SU-DHL-6 (cell line): ENCODE data around the gene GFER.

Experiments used
- H2AFZ ChIP-seq: fragments of 200-600 bp; sonication (generic); 2 replicates; pipeline ENCODE4 v1.6.1; 2014; ENCODE audit warnings: low read depth, mild to moderate bottlenecking, moderate library complexity, mixed read lengths, antibody characterized with exemption, low read length; ENCODE audit not compliant: severe bottlenecking
- H3F3A ChIP-seq: fragments of 200-600 bp; shearing (Covaris generic); 2 replicates; pipeline ENCODE4 v1.6.0; 2016; ENCODE audit warnings: antibody characterized with exemption, mild to moderate bottlenecking; ENCODE audit not compliant: insufficient read depth
- H3K27ac ChIP-seq: fragments of 200-600 bp; sonication (generic); 2 replicates; pipeline ENCODE4 v1.5.1; 2016; ENCODE audit warnings: low read depth, mild to moderate bottlenecking, low read length, moderate library complexity, mixed read lengths
- H3K27me3 ChIP-seq: fragments of 200-600 bp; sonication (generic), shearing (Covaris generic); 2 replicates; pipeline ENCODE4 v1.6.0; 2014; ENCODE audit warnings: mild to moderate bottlenecking, low read length
- H3K36me3 ChIP-seq: fragments of 200-600 bp; sonication (generic); 2 replicates; pipeline ENCODE4 v1.6.1; 2014; ENCODE audit warnings: mild to moderate bottlenecking, low read length, mixed read lengths
- H3K4me2 ChIP-seq: fragments of 300-600, 200-600 bp; shearing (Covaris generic), sonication (generic); 2 replicates; pipeline ENCODE4 v1.6.0; 2014; ENCODE audit warnings: low read length, low read depth, mild to moderate bottlenecking; ENCODE audit not compliant: poor library complexity, severe bottlenecking
- H3K4me3 ChIP-seq: fragments of 200-600 bp; sonication (generic); 2 replicates; pipeline ENCODE4 v1.5.1; 2014; ENCODE audit warnings: antibody characterized with exemption, low read length, mild to moderate bottlenecking, mixed read lengths; ENCODE audit not compliant: insufficient read depth, poor library complexity, severe bottlenecking
- H3K79me2 ChIP-seq: fragments of 200-600 bp; sonication (generic); 2 replicates; pipeline ENCODE4 v1.6.1; 2014; ENCODE audit warnings: mild to moderate bottlenecking, low read length, moderate library complexity; ENCODE audit not compliant: insufficient read depth
- H3K9ac ChIP-seq: fragments of 200-600 bp; sonication (generic); 2 replicates; pipeline ENCODE4 v1.7.0; 2014; ENCODE audit warnings: mild to moderate bottlenecking, low read length
- H3K9me2 ChIP-seq: fragments of 200-600 bp; sonication (generic); replicated peaks from 2 replicates; pipeline ENCODE4 v1.6.1; 2014; ENCODE audit warnings: low read length; ENCODE audit not compliant: insufficient read depth
- H3K9me3 ChIP-seq: fragments of 200-600 bp; sonication (generic); 2 replicates; pipeline ENCODE4 v1.6.1; 2014; ENCODE audit warnings: low read length, mixed read lengths; ENCODE audit not compliant: insufficient read depth
- H4K20me1 ChIP-seq: fragments of 200-600 bp; sonication (generic); 2 replicates; pipeline ENCODE4 v1.6.1; 2014; ENCODE audit warnings: low read depth, mild to moderate bottlenecking, antibody characterized with exemption, low read length, moderate library complexity, mixed read lengths
- EZH2phosphoT487 ChIP-seq: fragments of 200-600 bp; sonication (generic), shearing (Covaris generic); conservative IDR thresholded peaks from 2 replicates; pipeline ENCODE4 v1.6.1; 2018; ENCODE audit warnings: mild to moderate bottlenecking, antibody characterized with exemption, low read length, moderate library complexity, mixed read lengths
- TF ChIP-seq, protein P1 (sequence below): fragments of 200-600 bp; sonication (generic); IDR thresholded peaks from one replicate; pipeline ENCODE4 v1.5.1; 2017; ENCODE audit warnings: antibody characterized with exemption, mild to moderate bottlenecking, low read length, moderate library complexity; ENCODE audit not compliant: insufficient read depth, poor library complexity, severe bottlenecking

The GFER gene

GRCh38 chr16:2015117-2015946 lies 31.3 kb downstream of the GFER start:
- TF ChIP-seq, protein P1, sequence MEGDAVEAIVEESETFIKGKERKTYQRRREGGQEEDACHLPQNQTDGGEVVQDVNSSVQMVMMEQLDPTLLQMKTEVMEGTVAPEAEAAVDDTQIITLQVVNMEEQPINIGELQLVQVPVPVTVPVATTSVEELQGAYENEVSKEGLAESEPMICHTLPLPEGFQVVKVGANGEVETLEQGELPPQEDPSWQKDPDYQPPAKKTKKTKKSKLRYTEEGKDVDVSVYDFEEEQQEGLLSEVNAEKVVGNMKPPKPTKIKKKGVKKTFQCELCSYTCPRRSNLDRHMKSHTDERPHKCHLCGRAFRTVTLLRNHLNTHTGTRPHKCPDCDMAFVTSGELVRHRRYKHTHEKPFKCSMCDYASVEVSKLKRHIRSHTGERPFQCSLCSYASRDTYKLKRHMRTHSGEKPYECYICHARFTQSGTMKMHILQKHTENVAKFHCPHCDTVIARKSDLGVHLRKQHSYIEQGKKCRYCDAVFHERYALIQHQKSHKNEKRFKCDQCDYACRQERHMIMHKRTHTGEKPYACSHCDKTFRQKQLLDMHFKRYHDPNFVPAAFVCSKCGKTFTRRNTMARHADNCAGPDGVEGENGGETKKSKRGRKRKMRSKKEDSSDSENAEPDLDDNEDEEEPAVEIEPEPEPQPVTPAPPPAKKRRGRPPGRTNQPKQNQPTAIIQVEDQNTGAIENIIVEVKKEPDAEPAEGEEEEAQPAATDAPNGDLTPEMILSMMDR: no peak
- no peak for TF ChIP-seq EZH2phosphoT487
- Histone ChIP-seq H3K79me2 (no peaks in the 10 kb centered on the region; the same call in 1 of the 2 replicates), H3K9me3 (no peaks in the 10 kb centered on the region), H3K9ac (no peak overlapping the region), H3K27ac (no peak overlapping the region), H3F3A (no peaks in the 10 kb centered on the region), H3K4me2 (no peak overlapping the region), H3K9me2 (no peaks in the 10 kb centered on the region), H3K36me3 (no peaks in the 10 kb centered on the region), H3K27me3 (no peaks in the 10 kb centered on the region), H3K4me3 (no peak overlapping the region), H4K20me1 (no peaks in the 10 kb centered on the region), H2AFZ (no peak overlapping the region)

- H3K79me2 ChIP-seq: no peaks in the 10 kb centered on the region
- no peak overlapping the region for H3K9ac ChIP-seq
- no peak overlapping the region for H2AFZ ChIP-seq
- TF ChIP-seq, protein P1: no peak
- no peak for TF ChIP-seq EZH2phosphoT487
- no peaks in the 10 kb centered on the region for H3K9me2 ChIP-seq
- no peaks in the 10 kb centered on the region for H3K27me3 ChIP-seq
- H3K4me3 ChIP-seq: no peak overlapping the region
- no peak overlapping the region for H3K4me2 ChIP-seq
- H3K36me3 ChIP-seq: no peaks in the 10 kb centered on the region
- no peaks in the 10 kb centered on the region for H4K20me1 ChIP-seq
- H3K27ac ChIP-seq: no peak overlapping the region
- H3F3A ChIP-seq: no peaks in the 10 kb centered on the region
- no peaks in the 10 kb centered on the region for H3K9me3 ChIP-seq
Measured at GRCh38 chr16:2015947-2016208, 31.9 kb downstream of the GFER start.

DNA sequence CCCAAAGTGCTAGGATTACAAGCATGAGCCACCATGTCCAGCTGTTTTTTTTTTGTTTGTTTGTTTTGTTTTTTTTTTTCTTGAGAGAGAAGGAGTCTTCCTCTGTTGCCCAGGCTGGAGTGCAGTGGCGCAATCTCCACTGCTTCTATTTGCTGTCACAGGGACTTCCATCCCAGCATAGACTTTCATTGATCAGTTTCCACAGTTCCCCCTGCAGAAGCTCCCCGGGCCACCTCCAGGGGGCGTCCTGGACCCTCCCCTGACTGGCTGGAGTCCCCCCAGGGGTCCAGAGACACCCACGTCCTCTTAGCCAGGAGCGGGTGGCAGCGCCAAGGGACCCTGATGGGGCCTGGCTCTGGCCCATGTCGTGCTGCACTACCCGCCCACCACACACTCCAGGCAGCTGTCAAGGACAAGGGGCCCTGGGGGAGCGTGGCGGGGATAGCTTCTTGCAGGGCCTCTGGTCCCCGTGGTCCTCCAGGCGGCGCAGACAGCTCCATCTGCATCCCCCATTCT lies 32.5 kb downstream of the GFER start:
- no peak overlapping the region for H3K4me2 ChIP-seq
- no peak overlapping the region for H3K27ac ChIP-seq
- H2AFZ ChIP-seq: no peak overlapping the region
- no peak for TF ChIP-seq EZH2phosphoT487
- TF ChIP-seq, protein P1: peak; percentile 35
- H4K20me1 ChIP-seq: no peaks in the 10 kb centered on the region
- H3K27me3 ChIP-seq: no peaks in the 10 kb centered on the region
- H3K9me2 ChIP-seq: no peaks in the 10 kb centered on the region
- no peaks in the 10 kb centered on the region for H3F3A ChIP-seq
- no peaks in the 10 kb centered on the region for H3K9me3 ChIP-seq
- no peak overlapping the region for H3K4me3 ChIP-seq
- H3K79me2 ChIP-seq: no peaks in the 10 kb centered on the region
- no peak overlapping the region for H3K9ac ChIP-seq
- no peaks in the 10 kb centered on the region for H3K36me3 ChIP-seq
